Effector CD4-positive, alpha-beta T cell (primary cell): Measurements from ENCODE around the gene TM4SF5.

Experiments used
- DNase-seq: peaks from one replicate; pipeline ENCODE4 v3.0.0-alpha.2; 2020

The TM4SF5 gene

DNA sequence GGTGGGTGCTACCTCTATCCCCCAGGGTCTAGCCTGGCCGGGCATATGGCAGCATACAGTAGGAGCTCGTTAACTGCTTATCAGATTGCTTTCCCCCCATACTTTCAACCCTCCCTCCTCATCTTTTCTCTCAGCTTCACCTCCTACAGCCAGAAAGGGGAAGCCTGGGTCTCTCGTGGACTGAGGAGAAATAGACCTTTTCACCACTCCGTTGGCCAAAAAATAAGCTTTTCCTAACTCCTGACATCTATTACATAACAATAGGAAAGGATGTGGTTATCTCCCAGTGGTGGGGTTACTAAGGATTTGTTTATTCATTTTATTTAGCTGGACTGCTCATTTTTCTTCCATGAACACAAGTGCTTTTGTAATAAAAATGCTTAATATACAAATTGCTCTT, 23.0 kb upstream of the TM4SF5 start:
- no peak for DNase-seq

DNA sequence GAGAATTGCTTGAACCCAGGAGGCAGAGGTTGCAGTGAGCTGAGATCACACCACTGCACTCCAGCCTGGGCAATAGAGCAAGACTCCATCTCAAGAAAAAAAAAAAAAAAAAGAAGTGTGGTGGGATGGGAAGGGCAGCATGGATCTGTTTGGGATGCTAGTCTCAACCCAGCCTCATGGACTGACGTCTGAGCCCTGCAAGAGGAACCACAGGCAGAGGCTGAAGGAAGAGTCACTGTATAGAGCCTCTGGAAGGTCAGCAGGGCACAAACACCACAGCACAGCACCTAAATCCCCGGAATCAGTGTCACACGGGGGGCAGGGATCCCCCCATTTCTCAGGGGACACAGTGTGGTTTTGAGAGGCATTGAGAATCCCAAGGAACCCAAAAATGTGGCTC, 21.1 kb upstream of the TM4SF5 start:
- DNase-seq = no peak

DNA sequence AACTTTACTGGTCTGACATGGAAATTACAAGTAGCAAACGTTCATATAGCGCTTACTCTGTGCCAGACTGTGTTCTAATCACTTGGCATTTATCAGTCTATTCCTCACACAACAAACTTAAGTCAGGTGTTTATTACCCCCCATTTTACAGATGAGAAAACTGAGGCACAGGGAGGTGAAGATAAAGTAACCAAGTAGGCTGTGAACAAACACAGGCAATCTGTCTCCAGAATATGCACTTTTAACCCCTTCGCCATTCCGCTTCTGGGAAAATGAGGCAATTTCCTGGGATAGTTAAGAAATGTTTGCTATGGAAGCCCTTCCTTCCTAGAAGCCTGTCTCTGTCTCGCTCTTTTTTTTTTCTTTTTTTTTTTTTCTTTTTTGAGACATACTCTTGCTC, 19.8 kb upstream of the TM4SF5 start:
- no peak for DNase-seq

DNA sequence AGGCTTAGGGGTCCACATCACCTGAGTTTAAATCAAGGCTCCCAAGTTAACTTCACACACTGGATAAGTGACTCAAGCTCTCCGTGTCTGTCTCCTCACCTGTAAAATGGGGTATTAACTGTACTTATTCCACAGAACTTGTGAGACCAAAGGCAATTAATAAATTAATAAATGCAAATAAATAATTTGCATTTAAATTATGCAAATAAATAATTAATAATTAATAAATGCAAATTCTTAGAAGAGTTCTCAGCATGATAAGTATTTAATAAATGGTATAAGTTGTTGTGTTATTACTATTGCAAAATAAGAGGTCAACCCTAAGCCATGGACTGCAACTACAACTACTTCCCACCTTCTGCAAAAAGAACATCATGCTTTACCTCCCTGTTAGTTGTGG, 18.3 kb upstream of the TM4SF5 start:
- DNase-seq = no peak

DNA sequence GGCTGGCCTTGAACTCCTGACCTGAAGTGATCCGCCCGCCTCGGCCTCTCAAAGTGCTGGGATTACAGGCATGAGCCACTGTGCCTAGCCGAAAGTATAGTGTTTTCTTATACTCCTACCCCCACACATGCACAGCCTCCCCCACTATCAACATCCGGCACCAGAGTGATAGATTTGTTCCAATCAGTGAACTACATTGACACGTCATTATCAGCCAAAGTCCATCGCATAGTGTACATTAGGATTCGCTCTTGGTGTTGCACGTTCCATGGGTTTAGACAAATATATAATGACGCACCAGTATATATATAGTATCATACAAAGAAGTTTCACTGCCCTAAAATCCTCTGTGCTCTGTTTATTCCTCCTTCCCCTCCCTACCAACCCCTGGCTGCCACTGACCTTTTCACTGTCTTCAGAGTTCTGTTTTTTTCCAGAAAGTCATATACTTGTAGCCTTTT, 11.9 kb upstream of the TM4SF5 start:
- no peak for DNase-seq

DNA sequence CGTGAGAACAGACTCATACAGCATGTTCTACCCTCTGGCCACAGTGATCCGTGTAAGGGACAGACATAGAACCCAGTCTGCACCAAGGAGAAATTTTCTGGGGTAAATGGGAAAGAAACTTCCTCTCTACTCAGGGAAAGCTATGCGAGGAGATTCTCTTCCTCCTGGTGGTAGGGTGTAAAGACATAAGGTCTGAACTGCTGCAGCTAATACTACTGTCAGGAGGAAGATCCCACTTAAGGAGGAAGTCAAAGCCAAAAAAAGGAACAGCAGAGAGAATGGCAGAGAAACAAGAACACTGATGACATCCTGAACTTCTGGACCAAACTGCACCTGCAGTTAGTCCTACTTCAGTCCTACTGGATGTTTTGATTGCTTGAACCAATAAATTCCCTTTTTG, 7.1 kb upstream of the TM4SF5 start:
- no peak for DNase-seq

DNA sequence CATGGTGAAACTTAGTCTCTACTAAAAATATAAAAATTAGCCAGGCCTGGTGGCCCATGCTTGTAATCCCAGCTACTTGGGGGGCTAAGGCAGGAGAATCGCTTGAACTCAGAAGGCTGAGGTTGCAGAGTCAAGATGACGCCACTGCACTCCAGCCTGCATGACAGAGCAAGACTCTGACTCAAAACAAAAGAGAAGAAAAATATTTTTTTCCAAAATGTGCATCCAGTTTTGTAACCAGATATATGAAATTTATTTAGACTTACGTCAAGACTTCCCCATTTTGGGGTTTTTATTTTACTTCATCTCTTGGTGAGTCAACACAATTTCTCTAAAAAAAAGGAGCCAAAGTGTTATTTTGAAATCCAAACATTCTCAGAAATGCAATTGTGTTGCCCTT, 5.5 kb upstream of the TM4SF5 start:
- no peak for DNase-seq

DNA sequence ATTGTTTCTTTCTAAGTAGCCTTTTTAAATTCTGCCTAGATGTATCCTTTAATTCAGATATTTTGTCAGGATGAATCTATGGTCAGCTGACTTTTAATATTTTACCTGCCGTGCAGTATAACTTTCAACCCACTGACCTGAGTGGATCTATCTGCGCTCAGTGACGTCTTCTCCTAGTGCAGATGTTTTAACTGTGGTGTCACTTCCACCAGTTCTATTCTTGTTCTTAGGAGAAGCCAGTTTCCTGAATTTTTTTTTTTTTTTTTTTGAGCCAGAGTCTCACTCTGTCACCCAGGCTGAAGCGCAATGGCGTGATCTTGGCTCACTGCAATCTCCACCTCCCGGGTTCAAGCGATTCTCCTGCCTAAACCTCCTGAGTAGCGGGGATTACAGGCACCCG, 5.0 kb upstream of the TM4SF5 start:
- no peak for DNase-seq

DNA sequence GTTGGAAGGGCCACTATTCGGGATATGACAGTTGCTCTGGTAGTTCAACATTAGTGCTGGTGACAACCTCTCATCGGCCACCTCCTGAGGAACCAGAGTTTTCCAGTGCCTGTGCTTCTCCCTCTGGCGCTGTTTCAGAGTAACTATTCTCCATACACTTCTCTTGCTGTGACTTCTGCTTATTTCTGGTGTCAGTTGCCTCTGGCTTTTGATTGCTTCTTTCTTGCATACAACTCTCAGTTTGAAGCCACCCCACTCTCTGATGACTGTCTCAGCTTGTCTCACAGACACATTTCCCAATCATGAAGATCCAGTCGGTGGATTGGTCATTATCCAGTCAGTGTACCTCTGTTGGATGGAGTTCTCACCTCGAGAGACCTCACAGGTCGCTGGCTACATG, 3.4 kb upstream of the TM4SF5 start:
- no peak for DNase-seq

DNA sequence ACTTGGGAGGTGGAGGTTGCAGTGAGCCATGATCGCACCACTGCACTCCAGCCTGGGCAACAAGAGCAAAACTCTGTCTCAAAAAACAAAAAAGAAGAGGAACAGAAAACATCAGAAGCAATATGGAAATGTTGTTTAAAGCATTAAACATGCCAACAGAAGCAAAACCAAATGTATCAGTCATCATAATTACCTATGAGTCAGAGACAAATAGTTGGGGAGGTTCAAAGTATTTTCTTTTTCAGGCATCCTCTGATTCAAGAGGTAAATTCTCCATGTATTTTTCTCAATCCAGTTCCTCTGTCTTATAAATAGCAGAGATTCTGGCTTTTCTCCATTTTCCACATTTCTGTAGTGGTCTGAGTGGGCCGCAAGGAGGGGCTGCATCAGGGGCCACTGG, 2.1 kb upstream of the TM4SF5 start:
- DNase-seq = no peak

DNA sequence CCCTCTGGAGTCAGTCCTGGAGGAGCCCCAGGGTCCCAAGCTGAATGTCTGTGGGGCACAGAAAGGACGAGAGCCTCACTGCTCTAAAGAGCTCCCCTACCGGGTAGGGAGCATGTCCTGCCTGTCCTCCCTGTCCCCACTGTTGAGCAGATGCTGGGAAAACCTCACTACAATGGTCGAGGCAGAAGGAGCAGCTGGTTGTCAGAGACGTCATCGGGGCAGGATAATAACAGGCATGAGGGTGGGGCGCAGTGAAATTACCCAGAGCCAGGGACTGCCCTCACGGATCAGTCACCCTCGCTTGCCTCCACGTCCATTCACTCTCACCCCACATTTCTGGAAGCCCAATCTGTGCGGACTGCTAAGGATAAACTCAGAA, 538 bp downstream of the TM4SF5 start:
- DNase-seq = no peak

DNA sequence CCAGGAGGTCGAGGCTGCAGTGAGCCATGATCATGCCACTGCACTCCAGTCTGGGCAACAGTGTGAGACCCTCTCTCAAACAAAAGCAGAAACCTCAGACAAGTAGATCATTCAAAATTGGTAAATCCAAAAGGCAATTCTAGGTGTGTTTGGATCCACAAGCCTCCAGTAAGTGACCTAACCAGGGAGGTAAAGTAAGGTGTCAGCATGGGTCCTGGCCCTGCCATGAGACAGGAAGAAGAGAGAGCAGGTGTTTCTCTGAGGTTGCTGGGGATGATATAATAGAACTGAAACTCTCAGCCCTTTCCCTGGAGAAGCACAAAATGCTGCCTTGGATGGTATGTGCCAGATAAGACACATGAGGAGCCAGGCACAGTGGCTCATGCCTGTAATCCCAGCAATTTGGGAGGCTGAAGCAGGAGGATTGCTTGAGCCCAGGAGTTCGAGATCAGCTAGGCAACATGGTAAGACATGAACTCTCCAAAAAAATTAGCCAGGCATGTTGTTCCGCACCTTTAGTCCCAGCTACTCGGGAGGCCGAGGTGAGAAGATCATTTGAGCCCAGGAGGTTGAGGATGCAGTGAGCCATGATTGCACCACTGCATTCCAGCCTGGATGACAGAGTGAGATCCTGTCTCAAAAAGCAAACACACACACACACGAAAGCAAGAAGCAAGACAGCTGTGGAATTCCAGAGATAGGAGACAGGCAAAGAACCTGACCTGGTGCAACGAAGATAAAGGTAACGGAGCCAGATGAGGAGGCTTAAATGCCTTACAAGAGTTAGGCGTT, 6.5 kb downstream of the TM4SF5 start:
- no peak for DNase-seq

DNA sequence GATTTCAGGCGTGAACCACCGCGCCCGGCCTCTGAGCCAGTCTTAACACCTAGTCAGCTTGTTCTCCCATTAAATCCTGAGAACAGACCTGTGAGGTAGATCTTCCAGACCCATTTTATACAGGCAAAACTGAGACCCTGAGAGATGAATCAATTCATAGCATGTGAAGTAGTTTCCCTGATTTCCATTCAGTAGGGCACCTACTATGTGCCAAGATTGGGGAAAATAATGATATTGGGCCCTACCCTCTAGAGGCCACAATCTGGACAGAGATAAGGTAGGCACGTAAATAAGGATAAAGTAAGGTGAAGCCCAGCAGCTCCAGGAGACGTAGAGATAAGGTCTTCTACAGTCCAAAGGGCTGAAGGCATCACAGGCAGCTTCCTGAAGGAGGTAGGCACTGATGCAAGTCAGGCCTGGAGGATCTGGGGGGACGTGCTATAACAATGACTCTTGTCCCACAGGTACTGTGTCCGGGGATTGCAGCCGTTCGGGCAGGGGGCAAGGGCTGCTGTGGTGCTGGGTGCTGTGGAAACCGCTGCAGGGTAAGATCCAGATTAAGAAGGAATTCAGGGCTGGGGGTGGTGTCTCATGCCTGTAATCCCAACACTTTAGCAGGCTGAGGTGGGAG, 8.8 kb downstream of the TM4SF5 start:
- DNase-seq = no peak

DNA sequence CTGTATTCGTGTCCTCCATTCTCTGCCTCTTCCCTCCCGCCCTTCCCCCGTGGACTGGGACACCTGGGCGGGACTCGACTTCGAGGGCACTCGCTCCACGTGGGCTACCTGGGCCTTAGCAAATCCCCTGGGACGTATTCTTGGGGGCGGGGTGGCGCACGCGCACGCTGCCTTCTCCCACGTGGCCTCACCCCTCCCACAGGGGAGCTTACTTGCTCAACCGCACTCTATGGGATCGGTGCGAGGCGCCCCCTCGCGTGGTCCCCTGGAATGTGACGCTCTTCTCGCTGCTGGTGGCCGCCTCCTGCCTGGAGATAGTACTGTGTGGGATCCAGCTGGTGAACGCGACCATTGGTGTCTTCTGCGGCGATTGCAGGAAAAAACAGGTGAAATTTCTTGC, 11.0 kb downstream of the TM4SF5 start:
- DNase-seq = no peak

DNA sequence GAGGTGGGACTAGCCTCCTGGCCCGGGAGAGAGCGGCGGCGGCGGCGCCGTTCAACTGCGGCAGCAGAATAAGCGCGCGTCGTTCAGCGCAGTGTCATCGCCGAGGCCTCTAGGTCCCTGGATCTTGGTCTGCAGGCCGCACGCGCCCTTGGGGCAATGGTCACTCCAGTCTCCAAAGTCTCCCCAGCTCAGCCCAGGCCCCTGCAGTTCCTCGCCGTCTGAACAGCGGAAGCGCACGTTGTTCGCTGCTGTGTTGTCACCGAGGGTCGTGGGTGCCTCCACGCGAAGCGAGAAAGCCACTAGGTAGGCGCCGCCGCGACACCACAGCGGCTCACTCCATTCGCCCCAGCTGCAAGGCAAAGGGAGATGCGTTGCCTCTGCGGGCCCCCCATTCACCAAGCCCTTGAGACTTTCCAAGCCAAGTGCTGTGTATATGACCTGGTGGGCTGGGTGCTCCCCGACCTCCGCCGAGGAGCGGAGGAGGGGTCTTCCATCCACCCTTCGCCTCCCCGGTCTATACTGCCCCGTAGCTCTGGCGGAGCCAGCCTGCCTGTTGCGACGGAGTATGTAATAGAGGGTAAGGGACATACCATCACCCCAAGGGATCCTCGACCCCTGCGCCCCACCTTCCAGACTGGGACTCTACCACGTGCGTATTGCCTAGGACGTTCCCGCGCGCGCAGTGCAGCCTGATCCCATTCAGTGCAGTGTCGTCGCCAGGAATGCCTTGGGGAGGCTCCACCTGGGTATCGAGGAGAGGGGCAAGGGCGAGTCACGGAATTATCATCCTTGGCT, 13.8 kb downstream of the TM4SF5 start:
- DNase-seq = no peak

DNA sequence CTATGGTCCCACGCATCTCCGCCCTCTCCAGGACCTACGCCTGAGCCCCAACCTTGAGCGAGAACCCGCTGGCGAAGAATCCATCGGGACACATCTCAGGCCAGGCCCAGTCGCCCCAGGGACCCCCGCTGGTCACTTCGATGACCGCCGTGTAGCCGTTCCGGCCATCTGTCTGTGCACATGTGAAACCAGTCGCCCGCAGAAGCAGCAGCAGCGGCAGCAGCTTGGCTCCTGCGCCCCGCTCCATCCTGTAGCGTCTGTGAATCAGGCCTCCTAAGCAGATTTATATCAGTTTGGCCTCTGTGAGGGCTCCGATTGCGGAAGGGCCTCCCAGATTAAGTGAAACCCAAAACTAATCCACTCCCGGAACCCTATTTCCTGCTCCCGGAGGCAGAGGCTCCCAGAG, 14.4 kb downstream of the TM4SF5 start, which contains the start of gene VMO1:
VMO1 (minus strand) TSS at position 259 of the 406 bp plus-strand sequence; CDS start at position 247, 12 bp downstream.
- DNase-seq = no peak

DNA sequence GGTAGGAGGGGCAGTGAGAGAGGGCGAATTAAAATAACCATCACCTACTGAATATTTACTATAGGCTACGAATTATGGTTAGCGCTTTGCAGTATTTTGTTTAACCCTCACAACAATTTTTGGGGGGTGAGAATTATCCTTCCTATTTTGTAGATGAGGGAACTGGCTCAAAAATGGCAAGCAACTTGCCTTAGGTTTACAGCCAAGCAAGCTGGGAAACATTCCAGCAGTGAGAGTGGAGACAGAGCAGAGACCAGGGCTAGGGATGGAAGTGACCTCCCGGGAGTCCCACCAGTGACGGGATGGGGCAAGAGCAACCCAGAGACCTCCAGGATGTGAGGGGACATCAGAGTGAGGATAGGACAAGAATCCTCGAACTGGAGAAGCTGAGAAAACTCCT, 14.8 kb downstream of the TM4SF5 start:
- no peak for DNase-seq

DNA sequence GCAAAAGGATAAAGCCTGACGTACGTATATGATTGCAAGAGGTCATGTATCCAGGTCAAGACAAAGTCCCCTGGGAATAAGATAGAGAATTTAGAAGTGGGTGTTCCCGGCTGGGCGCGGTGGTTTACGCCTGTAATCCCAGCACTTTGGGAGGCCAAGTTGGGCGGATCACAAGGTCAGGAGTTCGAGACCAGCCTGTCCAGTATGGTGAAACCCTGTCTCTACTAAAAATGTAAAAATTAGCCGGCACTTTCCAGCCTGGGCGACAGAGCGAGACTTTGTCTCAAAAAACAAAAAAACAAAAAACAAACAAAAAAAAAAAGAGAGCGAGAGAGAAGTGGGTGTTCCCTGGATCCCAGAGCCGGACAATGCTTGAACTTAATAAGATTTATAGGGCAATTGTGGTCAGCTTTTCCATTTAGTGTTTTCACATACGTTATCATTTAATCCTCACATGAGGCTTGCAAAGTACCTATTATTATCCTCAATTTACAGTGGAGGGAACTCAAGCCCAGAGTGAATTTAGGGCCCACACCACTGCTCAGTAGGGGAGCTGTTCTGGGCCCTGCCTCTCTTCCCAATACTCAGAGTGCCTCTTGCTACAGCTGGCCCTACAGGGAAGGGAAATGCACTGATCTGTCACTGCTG, 16.6 kb downstream of the TM4SF5 start:
- no peak for DNase-seq

DNA sequence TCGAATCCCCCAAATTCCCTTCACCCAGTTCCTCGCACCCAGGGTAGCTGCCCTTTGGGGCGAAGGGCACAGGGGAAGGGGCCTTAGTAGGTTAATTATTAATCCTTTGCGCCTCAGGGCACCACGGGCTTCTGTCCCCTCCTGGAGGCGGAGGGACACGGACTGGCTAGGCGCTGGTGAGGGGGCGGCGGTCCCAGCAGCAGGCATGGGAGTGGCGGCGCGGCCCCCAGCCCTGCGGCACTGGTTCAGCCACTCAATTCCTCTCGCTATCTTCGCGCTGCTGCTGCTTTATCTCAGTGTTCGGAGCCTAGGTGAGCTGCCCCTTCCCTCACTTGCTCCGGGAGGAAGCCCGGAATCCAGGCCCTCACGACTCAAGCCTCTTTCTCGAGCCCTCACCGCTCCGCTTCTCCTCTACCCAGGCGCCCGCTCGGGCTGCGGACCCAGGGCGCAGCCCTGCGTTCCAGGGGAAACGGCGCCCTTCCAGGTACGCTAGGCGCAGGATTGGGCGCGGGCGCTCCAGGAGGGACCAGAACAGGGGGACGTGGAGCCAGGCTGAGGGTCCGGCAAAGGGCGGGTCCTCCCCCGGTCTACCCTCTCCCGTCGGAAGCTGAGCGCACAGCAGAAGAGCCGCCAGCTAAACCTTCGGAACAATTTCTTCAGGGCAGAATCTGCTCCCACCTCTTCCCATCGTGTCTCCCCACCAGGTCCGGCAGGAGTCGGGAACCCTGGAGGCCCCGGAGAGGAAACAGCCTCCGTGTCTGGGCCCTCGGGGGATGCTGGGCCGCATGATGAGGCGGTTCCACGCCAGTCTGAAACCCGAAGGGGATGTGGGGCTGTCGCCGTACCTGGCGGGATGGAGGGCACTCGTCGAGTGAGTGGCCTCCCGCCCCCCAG, 17.4 kb downstream of the TM4SF5 start, which contains the start of gene GLTPD2:
GLTPD2 (plus strand) TSS at position 158 of the 894 bp plus-strand sequence; CDS start at position 206, 48 bp downstream.
- DNase-seq = no peak

DNA sequence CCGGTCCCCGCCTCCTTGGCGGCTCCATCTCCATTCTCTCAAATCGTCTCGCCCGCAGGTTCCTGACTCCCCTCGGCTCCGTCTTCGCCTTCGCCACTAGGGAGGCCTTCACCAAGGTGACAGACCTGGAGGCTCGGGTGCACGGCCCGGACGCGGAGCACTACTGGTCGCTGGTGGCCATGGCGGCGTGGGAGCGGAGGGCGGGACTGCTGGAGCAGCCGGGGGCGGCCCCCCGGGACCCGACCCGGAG, 17.9 kb downstream of the TM4SF5 start:
- DNase-seq = no peak

DNA sequence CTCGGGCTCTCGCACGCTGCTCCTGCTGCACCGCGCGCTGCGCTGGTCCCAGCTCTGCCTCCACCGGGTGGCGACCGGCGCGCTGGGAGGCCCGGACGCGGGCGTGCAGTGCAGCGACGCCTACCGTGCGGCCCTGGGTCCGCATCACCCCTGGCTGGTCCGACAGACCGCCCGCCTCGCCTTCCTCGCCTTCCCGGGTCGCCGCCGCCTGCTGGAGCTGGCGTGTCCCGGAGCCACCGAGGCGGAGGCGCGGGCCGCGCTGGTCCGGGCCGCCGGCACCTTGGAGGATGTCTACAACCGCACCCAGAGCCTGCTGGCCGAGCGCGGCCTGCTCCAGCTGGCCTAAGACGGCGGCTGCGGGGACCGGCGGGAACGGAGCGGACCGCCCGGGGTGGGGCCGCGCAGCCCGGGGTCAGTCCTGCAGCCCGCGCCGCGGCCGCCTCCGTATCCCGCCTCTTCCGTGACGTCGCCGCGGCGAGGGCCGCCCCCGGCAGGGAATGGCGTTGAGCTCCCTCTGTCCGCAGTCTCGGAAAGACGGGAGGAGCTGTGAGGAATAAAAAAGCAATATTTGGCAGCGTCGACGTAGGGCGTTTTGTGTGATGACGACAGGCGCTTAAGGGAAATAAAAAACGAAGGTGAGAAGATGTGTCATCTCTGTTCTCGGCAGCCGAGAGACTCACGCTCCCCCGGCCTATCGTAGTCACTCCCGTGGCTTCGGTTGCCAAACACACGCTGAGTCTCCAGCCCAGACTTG, 18.4 kb downstream of the TM4SF5 start:
- DNase-seq = peak; percentile 65

DNA sequence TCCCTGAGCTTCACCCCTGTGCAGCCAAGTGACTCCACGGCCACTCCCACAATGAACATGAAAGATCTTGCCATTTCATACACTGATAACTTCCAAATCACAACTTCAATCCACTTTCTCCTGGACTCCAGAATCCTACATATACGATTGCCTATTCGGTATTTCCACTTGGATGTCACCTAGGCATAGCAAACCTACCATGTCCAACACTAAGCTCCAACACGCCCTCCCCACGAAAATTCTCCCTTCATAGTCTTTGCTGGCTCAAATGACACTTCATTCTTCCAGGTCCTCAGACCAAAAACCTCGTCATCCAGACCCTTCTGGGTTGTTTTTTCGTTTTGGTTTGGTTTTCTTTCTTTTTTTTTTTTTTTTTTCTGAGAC, 19.0 kb downstream of the TM4SF5 start:
- no peak for DNase-seq
